AG04450 (cell line): ENCODE data around the gene KSR2. TPM values are rescaled to one million over a fixed set of nuclear protein-coding genes. Genes with fewer than 3 reads are reported as not detected.

Experiments
- CTCF ChIA-PET: fragments of 300-600, 350-600 bp; formaldehyde crosslinking; extraction: SDS; loops from one replicate; lab custom pipeline; 2022; ENCODE audit warnings: antibody characterized with exemption, inconsistent platforms; lab: Charles Lee
- POLR2A ChIA-PET: fragments of 350-600 bp; formaldehyde crosslinking; extraction: SDS; loops from one replicate; lab custom pipeline; 2021; ENCODE audit warnings: antibody characterized with exemption, inconsistent platforms; lab: Yijun Ruan, JAX
- DNase-seq: peaks from one replicate; pipeline ENCODE4 v3.0.0-alpha.2; 2011; ENCODE audit warnings: low read depth, low spot score
- H3K27ac ChIP-seq: one replicate; pipeline ENCODE4 v1.5.1; 2012; ENCODE audit warnings: low read depth, low read length, control low read depth
- H3K27me3 ChIP-seq: one replicate; pipeline ENCODE4 v1.6.0; 2012; ENCODE audit warnings: low read length; ENCODE audit not compliant: control insufficient read depth, insufficient read depth
- H3K4me3 ChIP-seq: 2 replicates; pipeline ENCODE4 v1.5.1; 2011; ENCODE audit warnings: mild to moderate bottlenecking, low read depth, low read length, control low read depth
- H3K9me3 ChIP-seq: 2 replicates; pipeline ENCODE4 v1.5.1; 2012; ENCODE audit warnings: low read length; ENCODE audit not compliant: control insufficient read depth, insufficient read depth
- polyA plus RNA-seq: library from polyadenylated mRNA; depleted of rRNA; stranded (reverse); fragments of >200 nt; gene quantifications from 2 replicates; pipeline ENCODE4 v1.2.3, GENCODE V29; 2011
- TF ChIP-seq, protein P1 (sequence below): IDR thresholded peaks from 2 replicates; pipeline ENCODE4 v1.5.1; 2011; ENCODE audit warnings: low read depth, low read length, control low read depth, inconsistent platforms

KSR2 gene
- polyA plus RNA-seq, 1 experiment, result not detected

DNA sequence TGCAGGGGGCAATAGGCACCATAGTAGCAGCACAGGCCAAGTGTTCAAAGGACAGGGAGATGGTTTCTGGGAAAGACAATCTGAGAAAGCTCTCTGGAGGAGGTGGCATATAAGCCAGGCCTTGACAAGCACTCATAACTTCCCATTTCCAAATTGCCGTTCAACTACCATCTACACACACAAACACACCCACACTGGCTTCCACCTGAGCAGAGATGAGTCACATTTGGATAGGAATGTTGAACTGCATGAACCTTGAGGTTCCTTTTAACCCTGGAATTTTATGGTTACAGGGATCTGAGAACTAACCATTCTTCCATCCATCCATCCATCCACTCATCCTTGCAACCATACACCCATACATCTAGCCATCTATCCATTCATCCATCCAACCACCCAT is 86.6 kb downstream of the KSR2 start:
- Histone ChIP-seq H3K9me3 (no peaks in the 10 kb centered on the region), H3K27me3 (peaks cover 2% of the 10 kb centered on the region), H3K27ac (no peak overlapping the region), H3K4me3 (no peak overlapping the region)
- TF ChIP-seq, protein P1, sequence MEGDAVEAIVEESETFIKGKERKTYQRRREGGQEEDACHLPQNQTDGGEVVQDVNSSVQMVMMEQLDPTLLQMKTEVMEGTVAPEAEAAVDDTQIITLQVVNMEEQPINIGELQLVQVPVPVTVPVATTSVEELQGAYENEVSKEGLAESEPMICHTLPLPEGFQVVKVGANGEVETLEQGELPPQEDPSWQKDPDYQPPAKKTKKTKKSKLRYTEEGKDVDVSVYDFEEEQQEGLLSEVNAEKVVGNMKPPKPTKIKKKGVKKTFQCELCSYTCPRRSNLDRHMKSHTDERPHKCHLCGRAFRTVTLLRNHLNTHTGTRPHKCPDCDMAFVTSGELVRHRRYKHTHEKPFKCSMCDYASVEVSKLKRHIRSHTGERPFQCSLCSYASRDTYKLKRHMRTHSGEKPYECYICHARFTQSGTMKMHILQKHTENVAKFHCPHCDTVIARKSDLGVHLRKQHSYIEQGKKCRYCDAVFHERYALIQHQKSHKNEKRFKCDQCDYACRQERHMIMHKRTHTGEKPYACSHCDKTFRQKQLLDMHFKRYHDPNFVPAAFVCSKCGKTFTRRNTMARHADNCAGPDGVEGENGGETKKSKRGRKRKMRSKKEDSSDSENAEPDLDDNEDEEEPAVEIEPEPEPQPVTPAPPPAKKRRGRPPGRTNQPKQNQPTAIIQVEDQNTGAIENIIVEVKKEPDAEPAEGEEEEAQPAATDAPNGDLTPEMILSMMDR, result no peak
- POLR2A ChIA-PET, result no interaction called here
- CTCF ChIA-PET, result no interaction called here
- DNase-seq, result no peak

DNA sequence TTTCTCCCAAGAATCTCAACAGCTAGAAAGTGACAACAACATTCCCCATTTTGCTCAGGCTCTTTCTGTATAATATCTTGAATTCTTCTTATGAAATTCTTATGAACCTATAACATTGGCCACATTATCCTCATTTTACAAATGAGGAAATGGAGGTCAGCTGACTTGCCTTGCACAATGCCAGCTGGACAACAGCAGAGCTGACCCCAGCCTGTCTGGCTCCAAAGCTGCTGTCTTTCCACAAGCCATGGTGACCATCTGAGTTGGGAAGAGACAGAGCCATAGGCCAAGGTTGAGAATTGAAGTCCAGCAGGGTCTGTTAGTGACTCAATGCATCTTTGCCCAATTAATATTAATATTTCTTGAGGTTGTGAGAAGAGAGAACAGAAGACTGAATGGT is 87.3 kb downstream of the KSR2 start:
- Histone ChIP-seq H3K27ac (no peak overlapping the region), H3K27me3 (peaks cover 2% of the 10 kb centered on the region), H3K4me3 (no peak overlapping the region), H3K9me3 (no peaks in the 10 kb centered on the region)
- DNase-seq, result no peak
- TF ChIP-seq, protein P1, result no peak
- CTCF ChIA-PET, result no interaction called here
- POLR2A ChIA-PET, result no interaction called here

DNA sequence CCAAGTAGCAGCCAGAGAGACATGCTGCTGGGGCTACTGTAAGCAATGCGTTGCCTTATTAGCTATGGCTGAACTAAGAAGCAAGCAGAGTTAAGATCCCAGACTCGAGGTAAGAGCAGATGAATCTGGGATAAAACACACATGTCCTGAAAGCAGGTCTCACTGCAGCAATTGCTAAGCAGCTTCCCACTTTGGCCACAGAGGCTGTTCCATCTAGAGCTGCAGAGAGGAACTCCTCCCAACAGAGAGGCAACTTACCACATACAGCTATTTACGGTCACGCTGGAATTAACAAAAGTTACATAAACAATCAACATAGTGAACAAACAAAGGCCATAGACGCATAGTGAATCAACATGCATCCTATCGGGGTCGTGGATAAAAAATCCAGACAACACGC is 90.2 kb downstream of the KSR2 start:
- ChIA-PET POLR2A (no interaction called here), CTCF (interaction anchor here (1.0 kb wide), 1 partner anchor 138 kb away, joined by 3 read pairs; the partner anchor contains the start of gene RFC5)
- Histone ChIP-seq H3K4me3 (no peak overlapping the region), H3K27me3 (peaks cover 2% of the 10 kb centered on the region), H3K27ac (no peak overlapping the region), H3K9me3 (no peaks in the 10 kb centered on the region)
- TF ChIP-seq, protein P1, result no peak
- no peak for DNase-seq

DNA sequence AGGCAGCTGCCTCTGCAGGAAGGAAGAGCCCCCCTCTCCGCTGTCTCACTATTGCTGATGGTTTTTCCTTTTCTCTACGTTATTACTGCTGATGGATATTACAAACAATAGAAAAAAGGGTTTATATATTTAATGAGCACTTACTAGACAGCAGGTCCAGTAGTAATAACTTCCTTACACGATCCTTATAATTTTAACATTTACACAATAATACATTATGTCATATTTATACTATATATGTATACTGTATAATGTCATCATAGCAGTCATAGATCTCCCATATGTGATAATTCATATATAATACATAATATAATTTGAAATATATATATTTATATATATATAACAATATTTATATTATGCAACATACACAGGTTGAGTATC is 92.4 kb downstream of the KSR2 start:
- Histone ChIP-seq H3K27me3 (peaks cover 2% of the 10 kb centered on the region), H3K9me3 (no peaks in the 10 kb centered on the region), H3K4me3 (no peak overlapping the region), H3K27ac (no peak overlapping the region)
- ChIA-PET CTCF (interaction anchor here (0.7 to 4.2 kb wide), 3 partner anchors 158 to 245 kb away, joined by 4 to 82 read pairs (median 8); no protein-coding TSS in a partner anchor), POLR2A (no interaction called here)
- TF ChIP-seq, protein P1, result no peak
- no peak for DNase-seq

DNA sequence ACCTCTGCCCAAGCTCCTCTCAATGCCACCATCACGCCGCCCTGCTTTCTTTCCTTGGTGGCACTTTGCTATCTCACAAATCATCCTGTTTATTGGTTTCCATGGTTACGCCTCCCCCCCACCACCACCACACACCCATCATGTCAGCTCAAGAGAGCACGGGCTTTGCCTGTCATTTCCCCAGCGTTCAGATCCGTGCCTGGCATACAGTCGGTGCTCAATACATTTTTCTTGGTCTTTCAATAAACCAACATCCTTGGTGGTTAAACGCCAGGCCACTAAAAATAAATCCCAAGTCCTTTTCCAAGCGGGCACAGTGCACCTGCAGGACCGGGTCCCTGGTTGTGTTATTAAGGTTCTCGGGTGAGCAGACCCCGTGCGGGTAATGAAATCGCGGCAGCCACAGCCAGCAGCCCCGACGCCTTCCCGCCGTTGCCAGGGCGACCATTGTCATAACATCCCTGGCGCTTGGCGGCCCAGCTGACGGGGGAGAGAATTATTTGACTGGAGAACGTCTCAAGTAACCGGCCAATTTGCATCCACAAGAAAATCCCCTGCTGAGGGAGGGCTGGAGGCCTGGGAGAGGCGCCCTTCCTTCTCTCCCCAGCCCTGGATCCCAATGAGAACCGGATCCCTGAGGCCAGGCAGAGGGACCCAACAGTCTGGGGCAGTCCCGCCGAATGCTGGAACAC is 92.9 kb downstream of the KSR2 start:
- Histone ChIP-seq H3K27me3 (peaks cover 2% of the 10 kb centered on the region), H3K27ac (no peak overlapping the region), H3K4me3 (no peak overlapping the region), H3K9me3 (no peaks in the 10 kb centered on the region)
- ChIA-PET POLR2A (no interaction called here), CTCF (interaction anchor here (0.7 to 4.2 kb wide), 18 partner anchors 19 to 1669 kb away, joined by 3 to 82 read pairs (median 4); partner anchors contain the start of gene PEBP1)
- TF ChIP-seq, protein P1, result no peak
- DNase-seq, result no peak
